Fibroblast of mammary gland (primary cell): ENCODE results near the gene SERINC2.
"Not testable (repeated sequence)": the region's sequence is repeated elsewhere in the genome, so short reads cannot be mapped to it uniquely, and the experiment has no call there.

Source experiments
- DNase-seq: peaks from one replicate; pipeline ENCODE4 v3.0.0-alpha.2; 2010; ENCODE audit warnings: low read depth
- H3K4me3 ChIP-seq: 2 replicates; pipeline ENCODE4 v1.5.1; 2011; ENCODE audit warnings: low read depth, mild to moderate bottlenecking, low read length, moderate library complexity; ENCODE audit not compliant: control insufficient read depth
- CTCF ChIP-seq: conservative IDR thresholded peaks from 2 replicates; pipeline ENCODE4 v1.5.1; 2011; ENCODE audit warnings: low read depth, low read length, inconsistent platforms; ENCODE audit not compliant: control insufficient read depth, insufficient read depth

The SERINC2 gene

GRCh38 chr1:31383967-31384366, 29.0 kb upstream of the SERINC2 start:
- no peak for TF ChIP-seq CTCF
- H3K4me3 ChIP-seq = no peak overlapping the region
- DNase-seq = no peak

- not testable (repeated sequence) for DNase-seq, H3K4me3 ChIP-seq
Measured at GRCh38 chr1:31386576-31387243, 26.3 kb upstream of the SERINC2 start.

GRCh38 chr1:31387612-31388011, 25.4 kb upstream of the SERINC2 start:
- peak; percentile 40 for DNase-seq
- TF ChIP-seq CTCF = no peak
- no peak overlapping the region for H3K4me3 ChIP-seq

GRCh38 chr1:31389616-31390015, 23.4 kb upstream of the SERINC2 start:
- no peak for TF ChIP-seq CTCF
- no peak for DNase-seq
- no peak overlapping the region for H3K4me3 ChIP-seq

GRCh38 chr1:31390071-31390470, 22.9 kb upstream of the SERINC2 start:
- TF ChIP-seq CTCF = no peak
- H3K4me3 ChIP-seq = no peak overlapping the region
- DNase-seq = no peak

- DNase-seq = no peak
- no peak for TF ChIP-seq CTCF
- no peak overlapping the region for H3K4me3 ChIP-seq
Measured at GRCh38 chr1:31393463-31393862, 19.6 kb upstream of the SERINC2 start.

- peak; percentile 75 for DNase-seq
- peak; percentile 75 for TF ChIP-seq CTCF
- peak overlapping the region; percentile 19 for H3K4me3 ChIP-seq
Measured at GRCh38 chr1:31394584-31395193, 18.3 kb upstream of the SERINC2 start.
